H1 (cell line): ENCODE results near the gene ATP23. TPM values are rescaled to one million over a fixed set of nuclear protein-coding genes. Genes with fewer than 3 reads are reported as not detected.

ENCODE experiments used
- BACH1 ChIP-seq: IDR thresholded peaks from 2 replicates; pipeline ENCODE4 v1.6.1; 2012; ENCODE audit warnings: low read length, improper control_type of control experiment
- CEBPB ChIP-seq: IDR thresholded peaks from 2 replicates; pipeline ENCODE4 v1.6.1; 2012; ENCODE audit warnings: low read depth, low read length
- EGR1 ChIP-seq: IDR thresholded peaks from 2 replicates; pipeline ENCODE4 v1.6.1; 2011; ENCODE audit warnings: low read depth, low read length, borderline replicate concordance
- JUN ChIP-seq: IDR thresholded peaks from 2 replicates; pipeline ENCODE4 v1.6.1; 2011; ENCODE audit warnings: low read depth, mild to moderate bottlenecking, improper control_type of control experiment, low read length
- SP2 ChIP-seq: IDR thresholded peaks from 2 replicates; pipeline ENCODE4 v1.6.1; 2012; ENCODE audit warnings: mild to moderate bottlenecking, low read length, inconsistent platforms
- USF2 ChIP-seq: IDR thresholded peaks from 2 replicates; pipeline ENCODE4 v1.6.1; 2011; ENCODE audit warnings: low read length, improper control_type of control experiment
- ZNF274 ChIP-seq: IDR thresholded peaks from 2 replicates; pipeline ENCODE4 v1.7.0; 2012; ENCODE audit warnings: low read length, borderline replicate concordance; ENCODE audit errors: extremely low read depth
- polyA plus RNA-seq, 7 experiments: library from polyadenylated mRNA; depleted of rRNA in 3 of 7; stranded (reverse) in 5 of 7; unstranded in 2 of 7; fragments of >200 nt in 5 of 7; fragments of 200-250 nt in 2 of 7; gene quantifications; 1 replicate in 5 of 7; 2 replicates in 1 of 7; 4 replicates in 1 of 7; pipeline versions ENCODE4 v1.2.1 to v1.2.3, GENCODE V29; 2011 to 2013; ENCODE audit warnings: missing spikeins in 2 of 7, mixed read lengths in 2 of 7
- total RNA-seq: library from RNA; stranded (reverse); fragmentation: NEBNext Ultra II Directional; extraction: Animal tissue kit (Norgen Biotek cat#: 25700); gene quantifications from 2 replicates; pipeline ENCODE4 v1.2.1, GENCODE V29; 2021

The ATP23 gene
- total and polyA plus RNA-seq, 2 of the 8 experiments (the other 6 are each of a cell fraction or from before 2014, with no cell fraction given), result 10.2 to 13.5 TPM

- no peak for TF ChIP-seq ZNF274
- TF ChIP-seq EGR1, result no peak
- no peak for TF ChIP-seq SP2
- TF ChIP-seq CEBPB, result no peak
- no peak for TF ChIP-seq BACH1
- no peak for TF ChIP-seq JUN
- TF ChIP-seq USF2, result no peak
Observed at GRCh38 chr12:57905812-57906475, 35.4 kb upstream of the ATP23 start (continued).
